Keratinocyte (primary cell): ENCODE results near the gene PAQR7. TPM values are rescaled to one million over a fixed set of nuclear protein-coding genes. Genes with fewer than 3 reads are reported as not detected.

Source experiments
- DNase-seq: peaks from one replicate; pipeline ENCODE4 v3.0.0-alpha.2; 2011; ENCODE audit warnings: low read depth, missing footprints, low spot score
- FAIRE-seq: peaks from 2 replicates; lab custom pipeline; 2011; peaks lifted over from hg19 to GRCh38; lab: Jason Lieb, UNC
- H2AFZ ChIP-seq: 2 replicates; pipeline ENCODE4 v1.6.0; 2012; ENCODE audit warnings: low read length, control low read depth, inconsistent platforms; ENCODE audit not compliant: control insufficient read depth
- H3K27ac ChIP-seq: 2 replicates; pipeline ENCODE4 v1.5.1; 2011; ENCODE audit warnings: low read length; ENCODE audit not compliant: control insufficient read depth, insufficient read depth
- H3K27me3 ChIP-seq: 3 replicates; pipeline ENCODE4 v1.6.0; 2011; ENCODE audit warnings: low read length; ENCODE audit not compliant: control insufficient read depth, insufficient read depth; ENCODE audit errors: extremely low read depth
- H3K36me3 ChIP-seq, 2 experiments: 2 replicates in 1 of 2; 3 replicates in 1 of 2; pipeline ENCODE4 v1.5.1; 2011; ENCODE audit warnings: low read length in 2 of 2, mild to moderate bottlenecking in 1 of 2; ENCODE audit not compliant: control insufficient read depth in 2 of 2, insufficient read depth in 2 of 2; ENCODE audit errors: extremely low read depth in 1 of 2
- H3K4me1 ChIP-seq: 3 replicates; pipeline ENCODE4 v1.5.1; 2011; ENCODE audit warnings: low read length; ENCODE audit not compliant: control insufficient read depth, insufficient read depth; ENCODE audit errors: extremely low read depth
- H3K4me2 ChIP-seq: 3 replicates; pipeline ENCODE4 v1.6.0; 2011; ENCODE audit warnings: low read depth, low read length; ENCODE audit not compliant: control insufficient read depth, insufficient read depth; ENCODE audit errors: extremely low read depth
- H3K4me3 ChIP-seq, 3 experiments: fragments of 200-600 bp in 1 of 3; sonication (generic) in 1 of 3; 2 replicates in 2 of 3; 3 replicates in 1 of 3; pipeline ENCODE4 v1.5.1; 2011 to 2016; ENCODE audit warnings: low read length in 3 of 3, mild to moderate bottlenecking in 3 of 3, control low read depth in 2 of 3, inconsistent platforms in 1 of 3, low read depth in 1 of 3, mixed read lengths in 1 of 3, mixed run types in 1 of 3, moderate library complexity in 1 of 3; ENCODE audit not compliant: control insufficient read depth in 2 of 3, insufficient read depth in 2 of 3; ENCODE audit errors: extremely low read depth in 1 of 3
- H3K79me2 ChIP-seq: 2 replicates; pipeline ENCODE4 v1.6.0; 2012; ENCODE audit warnings: low read length; ENCODE audit not compliant: control insufficient read depth, insufficient read depth
- H3K9ac ChIP-seq: 3 replicates; pipeline ENCODE4 v1.6.0; 2011; ENCODE audit warnings: low read length; ENCODE audit not compliant: control insufficient read depth, insufficient read depth; ENCODE audit errors: extremely low read depth
- H3K9me1 ChIP-seq: 3 replicates; pipeline ENCODE4 v1.6.0; 2011; ENCODE audit warnings: low read length; ENCODE audit not compliant: control insufficient read depth, insufficient read depth; ENCODE audit errors: extremely low read depth
- H3K9me3 ChIP-seq: 2 replicates; pipeline ENCODE4 v1.5.1; 2012; ENCODE audit warnings: low read depth, low read length; ENCODE audit not compliant: control insufficient read depth
- H4K20me1 ChIP-seq: 3 replicates; pipeline ENCODE4 v1.6.0; 2011; ENCODE audit warnings: low read length; ENCODE audit not compliant: control insufficient read depth, insufficient read depth; ENCODE audit errors: extremely low read depth
- CTCF ChIP-seq, 3 experiments: IDR thresholded peaks in 1 of 3; conservative IDR thresholded peaks in 1 of 3; optimal IDR thresholded peaks in 1 of 3; 2 replicates in 2 of 3; 3 replicates in 1 of 3; pipeline versions ENCODE3 to v1.5.1; 2011; ENCODE audit warnings: low read length in 3 of 3, mild to moderate bottlenecking in 3 of 3, moderate library complexity in 2 of 3, control low read depth in 1 of 3, inconsistent platforms in 1 of 3; ENCODE audit not compliant: insufficient read depth in 2 of 3; ENCODE audit errors: extremely low read depth in 1 of 3
- EZH2 ChIP-seq: IDR thresholded peaks from one replicate; pipeline ENCODE4 v1.6.1; 2012; ENCODE audit warnings: inconsistent platforms, mild to moderate bottlenecking, low read length, moderate library complexity
- dilution Hi-C: fragments of 300-500 bp; cut with MboI; formaldehyde crosslinking; loops from one replicate; pipeline ENCODE4 v1.7.0; 2020; ENCODE audit warnings: low sequenced_read_pairs; ENCODE audit not compliant: extremely low pct_ligation_motif_present
- polyA plus RNA-seq, 5 experiments: library from polyadenylated mRNA; depleted of rRNA in 3 of 5; stranded (reverse) in 3 of 5; stranded (forward) in 1 of 5; unstranded in 1 of 5; fragments of >200 nt; gene quantifications; 1 replicate in 1 of 5; 2 replicates in 3 of 5; 3 replicates in 1 of 5; pipeline versions ENCODE4 v1.2.1 to v1.2.3, GENCODE V29; 2011 to 2012; ENCODE audit warnings: missing spikeins in 2 of 5, low read depth in 1 of 5, low replicate concordance in 1 of 5

Gene PAQR7
- polyA plus RNA-seq, 1 donor (not counting 4 experiments of a cell fraction or from before 2014, with no cell fraction given) = 14.5 TPM

- DNase-seq = no peak
- H3K27ac ChIP-seq = no peak overlapping the region
- H3K36me3 ChIP-seq = peaks cover 0 to 3% of the 10 kb centered on the region in 2 experiments
- no peaks in the 10 kb centered on the region for H3K9me3 ChIP-seq
- H3K9ac ChIP-seq = no peak overlapping the region
- FAIRE-seq = no peak
- H4K20me1 ChIP-seq = no peaks in the 10 kb centered on the region
- dilution Hi-C loops = no loop called here
- H3K4me2 ChIP-seq = no peak overlapping the region
- peaks cover 21% of the 10 kb centered on the region for H3K4me1 ChIP-seq
- no peak overlapping the region for H3K4me3 ChIP-seq
- peaks cover 2% of the 10 kb centered on the region for H3K9me1 ChIP-seq
- H3K79me2 ChIP-seq = peaks cover 21% of the 10 kb centered on the region
- TF ChIP-seq CTCF (optimal IDR thresholded peaks at IDR 0.05 in 1 of 3, IDR thresholded peaks at IDR 0.05 in 1 of 3, conservative IDR thresholded peaks at IDR 0.05 in 1 of 3; ENCODE audit: extremely low read depth in 1 of 3, insufficient read depth in 2 of 3, low read length in 3 of 3) = no peak
- no peaks in the 10 kb centered on the region for H3K27me3 ChIP-seq
- H2AFZ ChIP-seq = no peak overlapping the region
Measured at GRCh38 chr1:25908161-25908560, 32.7 kb upstream of the PAQR7 start.

- Histone ChIP-seq H3K9ac (no peak overlapping the region), H4K20me1 (no peaks in the 10 kb centered on the region), H3K4me3 (no peak overlapping the region), H3K9me1 (peaks cover 2% of the 10 kb centered on the region), H3K79me2 (peaks cover 21% of the 10 kb centered on the region), H3K9me3 (no peaks in the 10 kb centered on the region), H3K27me3 (no peaks in the 10 kb centered on the region), H2AFZ (no peak overlapping the region), H3K4me1 (peaks cover 20% of the 10 kb centered on the region), H3K4me2 (no peak overlapping the region), H3K27ac (no peak overlapping the region), H3K36me3 (peaks cover 0 to 6% of the 10 kb centered on the region in 2 experiments)
- FAIRE-seq = no peak
- dilution Hi-C loops = no loop called here
- TF ChIP-seq CTCF (optimal IDR thresholded peaks at IDR 0.05 in 1 of 3, IDR thresholded peaks at IDR 0.05 in 1 of 3, conservative IDR thresholded peaks at IDR 0.05 in 1 of 3; ENCODE audit: extremely low read depth in 1 of 3, insufficient read depth in 2 of 3, low read length in 3 of 3) = no peak
- no peak for TF ChIP-seq EZH2
- no peak for DNase-seq
Measured at GRCh38 chr1:25907601-25908000, 32.1 kb upstream of the PAQR7 start.
